CD14-positive monocyte (primary cell): ENCODE measurements around the gene MTCH1. TPM values are rescaled to one million over a fixed set of nuclear protein-coding genes. Genes with fewer than 3 reads are reported as not detected.
A peak's percentile ranks its signal among the peaks of the same experiment; 100 is the strongest.
"Not testable (repeated sequence)": the region's sequence is repeated elsewhere in the genome, so short reads cannot be mapped to it uniquely, and the experiment has no call there.

Experiments
- DNase-seq, 3 donors: peaks; one replicate each; pipeline ENCODE4 v3.0.0-alpha.2; 2011 to 2022
- H2AFZ ChIP-seq: 2 replicates; pipeline ENCODE4 v1.6.0; 2012; ENCODE audit warnings: mild to moderate bottlenecking, low read depth, low read length, inconsistent platforms; ENCODE audit not compliant: insufficient read depth, poor library complexity, severe bottlenecking
- H3K27ac ChIP-seq, 2 donors: 1 replicate in 1 of 2; 2 replicates in 1 of 2; pipeline ENCODE4 v1.5.1; 2012 to 2013; ENCODE audit warnings: low read length in 2 of 2, control low read depth in 1 of 2, inconsistent platforms in 1 of 2, low read depth in 1 of 2, mild to moderate bottlenecking in 1 of 2
- H3K27me3 ChIP-seq, 2 donors: one replicate each; pipeline versions ENCODE4 v1.6.0 to v1.6.1; 2011 to 2013; ENCODE audit warnings: low read length in 2 of 2; ENCODE audit not compliant: control insufficient read depth in 2 of 2, insufficient read depth in 2 of 2
- H3K36me3 ChIP-seq, 2 donors: replicated peaks in 1 of 2; 1 replicate in 1 of 2; 2 replicates in 1 of 2; pipeline versions ENCODE4 v1.5.1 to v1.6.1; 2012 to 2013; ENCODE audit warnings: low read length in 2 of 2, control low read depth in 1 of 2, inconsistent platforms in 1 of 2, mild to moderate bottlenecking in 1 of 2; ENCODE audit not compliant: insufficient read depth in 2 of 2, control insufficient read depth in 1 of 2
- H3K4me1 ChIP-seq, 2 donors: 1 replicate in 1 of 2; 2 replicates in 1 of 2; pipeline versions ENCODE4 v1.5.1 to v1.6.1; 2012 to 2013; ENCODE audit warnings: low read length in 2 of 2, control low read depth in 1 of 2, inconsistent platforms in 1 of 2, mild to moderate bottlenecking in 1 of 2, moderate library complexity in 1 of 2; ENCODE audit not compliant: insufficient read depth in 2 of 2, control insufficient read depth in 1 of 2
- H3K4me2 ChIP-seq: replicated peaks from 2 replicates; pipeline ENCODE3; 2012; ENCODE audit warnings: low read length, moderate library complexity, mild to moderate bottlenecking; ENCODE audit not compliant: poor library complexity, severe bottlenecking; ENCODE audit errors: extremely low read depth
- H3K4me3 ChIP-seq, 3 experiments: fragments of 200-600 bp in 1 of 3; sonication (generic) in 1 of 3; replicated peaks in 1 of 3; 1 replicate in 2 of 3; 2 replicates in 1 of 3; pipeline ENCODE4 v1.5.1; 2011 to 2013; ENCODE audit warnings: low read length in 3 of 3, mild to moderate bottlenecking in 3 of 3, control low read depth in 2 of 3, low read depth in 2 of 3, inconsistent platforms in 1 of 3, moderate library complexity in 1 of 3
- H3K79me2 ChIP-seq: 2 replicates; pipeline ENCODE4 v1.6.0; 2012; ENCODE audit warnings: mild to moderate bottlenecking, control low read depth, inconsistent platforms, low read length, moderate library complexity; ENCODE audit not compliant: insufficient read depth
- H3K9ac ChIP-seq: 2 replicates; pipeline ENCODE4 v1.6.0; 2017; ENCODE audit warnings: low read length, mild to moderate bottlenecking; ENCODE audit not compliant: insufficient read depth, poor library complexity, severe bottlenecking
- H3K9me3 ChIP-seq, 2 donors: replicated peaks in 1 of 2; 1 replicate in 1 of 2; 2 replicates in 1 of 2; pipeline versions ENCODE4 v1.5.1 to v1.6.1; 2012 to 2013; ENCODE audit warnings: low read length in 2 of 2, control low read depth in 1 of 2; ENCODE audit not compliant: control insufficient read depth in 1 of 2, insufficient read depth in 1 of 2
- H4K20me1 ChIP-seq: 2 replicates; pipeline ENCODE4 v1.6.0; 2012; ENCODE audit warnings: mild to moderate bottlenecking, low read length, control low read depth, moderate library complexity; ENCODE audit not compliant: insufficient read depth
- H3K27ac Mint-ChIP-seq, 7 donors: one replicate each; pipeline ENCODE4 v1.8.0; 2020; ENCODE audit warnings: mild to moderate bottlenecking in 7 of 7, mixed read lengths in 7 of 7, moderate library complexity in 6 of 7, inconsistent platforms in 2 of 7
- H3K27me3 Mint-ChIP-seq, 3 donors: one replicate each; pipeline ENCODE4 v1.8.0; 2021 to 2022; ENCODE audit warnings: low read depth in 3 of 3, mild to moderate bottlenecking in 3 of 3, mixed read lengths in 3 of 3, moderate library complexity in 3 of 3, inconsistent platforms in 1 of 3
- H3K36me3 Mint-ChIP-seq, 2 donors: one replicate each; pipeline ENCODE4 v1.8.0; 2020; ENCODE audit warnings: mixed read lengths in 2 of 2, inconsistent platforms in 1 of 2, mild to moderate bottlenecking in 1 of 2
- H3K4me1 Mint-ChIP-seq: one replicate; pipeline ENCODE4 v1.8.0; 2020; ENCODE audit warnings: mild to moderate bottlenecking, mixed read lengths
- H3K4me3 Mint-ChIP-seq, 2 donors: one replicate each; pipeline ENCODE4 v1.8.0; 2020; ENCODE audit warnings: mild to moderate bottlenecking in 2 of 2, mixed read lengths in 2 of 2, moderate library complexity in 1 of 2
- H3K9me3 Mint-ChIP-seq, 7 donors: one replicate each; pipeline ENCODE4 v1.8.0; 2020 to 2022; ENCODE audit warnings: mixed read lengths in 7 of 7, mild to moderate bottlenecking in 6 of 7, moderate library complexity in 6 of 7, inconsistent platforms in 2 of 7
- WGBS: methylation state at CpG from one replicate; pipeline ENCODE4 v1.1.5; 2013; ENCODE audit warnings: missing lambda C conversion rate; ENCODE audit not compliant: insufficient coverage; 5-methylcytosine and 5-hydroxymethylcytosine counted together
- intact Hi-C, 2 donors: fragments of 100-400 bp; cut with micrococcal nuclease; formaldehyde crosslinking; loops; one replicate each; pipeline versions ENCODE4 v1.15.0 to v1.15.1; 2023
- polyA plus RNA-seq, 3 donors: library from polyadenylated mRNA; depleted of rRNA in 1 of 3; unstranded in 2 of 3; stranded (reverse) in 1 of 3; fragments of 300-500 nt in 2 of 3; fragments of >200 nt in 1 of 3; fragmentation: Illumina TruSeq in 2 of 3; gene quantifications; 1 replicate in 2 of 3; 2 replicates in 1 of 3; pipeline ENCODE4 v1.2.3, GENCODE V29; 2012 to 2021
- TF ChIP-seq, protein P1 (sequence below): fragments of 200-600 bp; IDR thresholded peaks from one replicate; pipeline ENCODE4 v1.8.0; 2022; ENCODE audit warnings: antibody characterized with exemption, mild to moderate bottlenecking

The MTCH1 gene
- polyA plus RNA-seq, 3 donors: 111 to 118 (median 111) TPM

DNA sequence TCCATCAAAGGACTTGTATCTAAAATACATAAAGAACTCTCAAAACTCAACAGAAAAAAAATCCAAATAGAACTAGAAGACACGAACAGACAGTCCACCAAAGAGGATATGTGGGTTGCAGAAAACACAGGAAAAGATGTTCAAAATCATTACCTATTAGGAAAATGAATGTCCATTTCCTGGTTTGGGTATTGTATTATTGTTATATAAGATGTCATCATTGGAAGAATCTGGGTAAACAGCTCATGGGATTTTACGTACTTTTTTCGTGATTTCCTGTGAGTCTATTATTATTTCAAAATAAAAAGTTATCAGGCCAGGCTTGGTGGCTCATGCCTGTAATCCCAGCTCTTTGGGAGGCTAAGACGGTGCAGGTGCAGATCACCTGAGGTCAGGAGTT is 40.7 kb downstream of the MTCH1 start:
- Histone ChIP-seq H3K9me3 (no peaks in the 10 kb centered on the region), H3K9ac (no peak overlapping the region), H3K27ac (no peak overlapping the region), H2AFZ (no peak overlapping the region), H3K4me2 (no peak overlapping the region), H3K36me3 (no peaks in the 10 kb centered on the region), H3K79me2 (no peaks in the 10 kb centered on the region), H3K27me3 (peaks cover 0 to 8% of the 10 kb centered on the region in 2 donors), H3K4me3 (no peak overlapping the region), H3K4me1 (no peaks in the 10 kb centered on the region), H4K20me1 (no peaks in the 10 kb centered on the region)
- peak overlapping the region in 1 of 7 donors; percentile 75 for H3K27ac Mint-ChIP-seq
- H3K4me3 Mint-ChIP-seq: peak overlapping the region in 1 of 2 donors; percentile 13
- TF ChIP-seq, protein P1, sequence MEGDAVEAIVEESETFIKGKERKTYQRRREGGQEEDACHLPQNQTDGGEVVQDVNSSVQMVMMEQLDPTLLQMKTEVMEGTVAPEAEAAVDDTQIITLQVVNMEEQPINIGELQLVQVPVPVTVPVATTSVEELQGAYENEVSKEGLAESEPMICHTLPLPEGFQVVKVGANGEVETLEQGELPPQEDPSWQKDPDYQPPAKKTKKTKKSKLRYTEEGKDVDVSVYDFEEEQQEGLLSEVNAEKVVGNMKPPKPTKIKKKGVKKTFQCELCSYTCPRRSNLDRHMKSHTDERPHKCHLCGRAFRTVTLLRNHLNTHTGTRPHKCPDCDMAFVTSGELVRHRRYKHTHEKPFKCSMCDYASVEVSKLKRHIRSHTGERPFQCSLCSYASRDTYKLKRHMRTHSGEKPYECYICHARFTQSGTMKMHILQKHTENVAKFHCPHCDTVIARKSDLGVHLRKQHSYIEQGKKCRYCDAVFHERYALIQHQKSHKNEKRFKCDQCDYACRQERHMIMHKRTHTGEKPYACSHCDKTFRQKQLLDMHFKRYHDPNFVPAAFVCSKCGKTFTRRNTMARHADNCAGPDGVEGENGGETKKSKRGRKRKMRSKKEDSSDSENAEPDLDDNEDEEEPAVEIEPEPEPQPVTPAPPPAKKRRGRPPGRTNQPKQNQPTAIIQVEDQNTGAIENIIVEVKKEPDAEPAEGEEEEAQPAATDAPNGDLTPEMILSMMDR: no peak
- peaks cover 0 to 11% (median 2%) of the 10 kb centered on the region in 7 donors for H3K9me3 Mint-ChIP-seq
- no peaks in the 10 kb centered on the region for H3K36me3 Mint-ChIP-seq
- DNase-seq: no peak
- WGBS: no CpG with 5 or more reads among the region's 4 CpGs
- H3K27me3 Mint-ChIP-seq: peaks cover 6 to 28% (median 24%) of the 10 kb centered on the region in 3 donors
- intact Hi-C loops: no loop called here
- no peaks in the 10 kb centered on the region for H3K4me1 Mint-ChIP-seq

DNA sequence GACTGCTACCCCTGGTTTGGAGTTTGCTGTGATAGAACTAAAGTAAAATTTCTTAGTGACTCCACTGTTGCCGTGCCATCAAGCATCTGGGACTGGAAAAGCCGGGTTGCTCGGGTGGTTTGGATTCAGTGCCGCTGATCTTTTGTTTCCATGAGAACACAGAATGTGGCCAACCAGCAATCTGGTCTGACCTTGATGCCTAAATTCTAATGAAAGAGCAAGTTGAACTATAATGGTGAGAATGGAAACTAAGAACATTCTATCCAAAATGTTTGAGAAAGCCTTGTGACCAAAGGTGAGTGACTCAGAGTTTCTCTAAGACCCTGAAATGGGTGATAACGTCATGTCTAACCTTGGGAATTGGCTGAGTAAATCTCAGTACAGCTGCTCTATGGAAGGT is 41.3 kb downstream of the MTCH1 start:
- H3K4me1 Mint-ChIP-seq: no peaks in the 10 kb centered on the region
- WGBS: 95% methylated on average over 4 of the region's 5 CpGs

DNA sequence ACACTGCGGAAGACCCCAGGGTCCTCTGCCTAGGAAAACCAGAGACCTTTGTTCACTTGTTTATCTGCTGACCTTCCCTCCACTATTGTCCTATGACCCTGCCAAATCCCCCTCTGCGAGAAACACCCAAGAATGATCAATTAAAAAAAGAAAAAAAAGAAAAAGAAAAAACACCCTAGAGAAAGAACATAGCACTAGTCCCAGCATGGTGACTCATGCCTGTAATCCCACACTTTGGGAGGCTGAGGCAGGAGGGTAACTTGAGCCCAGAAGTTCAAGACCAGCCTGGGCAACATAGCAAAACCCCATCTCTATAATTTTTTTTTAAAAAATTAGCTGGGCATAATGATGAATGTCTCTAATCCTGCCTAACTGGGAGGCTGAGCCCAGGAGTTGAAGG is 43.7 kb downstream of the MTCH1 start:
- Mint-ChIP-seq H3K9me3 (peaks cover 0 to 11% (median 2%) of the 10 kb centered on the region in 7 donors), H3K27me3 (peaks cover 9 to 18% (median 18%) of the 10 kb centered on the region in 3 donors)
- H3K9me3 ChIP-seq, H3K79me2 ChIP-seq, H3K4me1 Mint-ChIP-seq, H3K36me3 ChIP-seq, H3K4me1 ChIP-seq, H3K4me2 ChIP-seq, DNase-seq, H3K27ac Mint-ChIP-seq, H4K20me1 ChIP-seq, intact Hi-C loops, H3K4me3 ChIP-seq, H3K27ac ChIP-seq, H3K4me3 Mint-ChIP-seq, H3K36me3 Mint-ChIP-seq, H2AFZ ChIP-seq, H3K27me3 ChIP-seq, H3K9ac ChIP-seq: not testable (repeated sequence)
- no CpG with 5 or more reads among the region's 2 CpGs for WGBS

More for the DNA sequence above, 41.3 kb downstream of the MTCH1 start:
- no peak for DNase-seq
- TF ChIP-seq, protein P1: no peak
- Mint-ChIP-seq H3K36me3 (no peaks in the 10 kb centered on the region), H3K27ac (no peak overlapping the region), H3K27me3 (peaks cover 6 to 27% (median 22%) of the 10 kb centered on the region in 3 donors), H3K9me3 (peaks cover 0 to 11% (median 2%) of the 10 kb centered on the region in 7 donors), H3K4me3 (no peak overlapping the region)
- intact Hi-C loops: no loop called here
- Histone ChIP-seq H2AFZ (no peak overlapping the region), H3K4me2 (no peak overlapping the region), H3K9me3 (no peaks in the 10 kb centered on the region), H3K36me3 (no peaks in the 10 kb centered on the region), H3K27ac (no peak overlapping the region), H4K20me1 (no peaks in the 10 kb centered on the region), H3K79me2 (no peaks in the 10 kb centered on the region), H3K9ac (no peak overlapping the region), H3K27me3 (peaks cover 0 to 8% of the 10 kb centered on the region in 2 donors), H3K4me1 (no peaks in the 10 kb centered on the region), H3K4me3 (no peak overlapping the region)
